GM18951 (cell line): ENCODE measurements around the gene EEPD1.

Source experiments
- POLR2A ChIP-seq: IDR thresholded peaks from 4 replicates; pipeline ENCODE4 v1.6.1; 2011; ENCODE audit warnings: mild to moderate bottlenecking; ENCODE audit not compliant: insufficient read length, insufficient read depth; ENCODE audit errors: extremely low read depth
- in situ Hi-C: fragments of 300-500 bp; cut with MboI; formaldehyde crosslinking; loops from one replicate; pipeline ENCODE4 v1.12.0; 2022; ENCODE audit warnings: low sequenced_read_pairs, mixed read lengths, inconsistent platforms; ENCODE audit not compliant: unreplicated experiment

Gene EEPD1

GRCh38 chr7:36348771-36349170 lies 195.7 kb downstream of the EEPD1 start:
- in situ Hi-C loops: no loop called here
- no peak for TF ChIP-seq POLR2A

GRCh38 chr7:36349626-36350025 lies 196.6 kb downstream of the EEPD1 start:
- TF ChIP-seq POLR2A: no peak

More at GRCh38 chr7:36349626-36350025, 196.6 kb downstream of the EEPD1 start:
- in situ Hi-C loops: no loop called here
